CD4-positive, alpha-beta T cell treated with Interleukin-10 for 1 hour (primary cell): ENCODE results near the gene OR8B4.
"Not testable (repeated sequence)": the region's sequence is repeated elsewhere in the genome, so short reads cannot be mapped to it uniquely, and the experiment has no call there.

ENCODE experiments used
- DNase-seq: peaks from one replicate; pipeline ENCODE4 v3.0.0-alpha.2; 2020

OR8B4 gene

GRCh38 chr11:124403186-124403585 is 21.5 kb downstream of the OR8B4 start:
- not testable (repeated sequence) for DNase-seq

GRCh38 chr11:124402326-124402922 is 22.2 kb downstream of the OR8B4 start:
- DNase-seq: peak; percentile 42

- no peak for DNase-seq
Observed at GRCh38 chr11:124398924-124399323, 25.7 kb downstream of the OR8B4 start, which contains the start of gene OR8B3. TSS of gene OR8B3 (minus strand) at chr11:124399024. CDS start at chr11:124397351, 1,673 bp downstream.

GRCh38 chr11:124396847-124397246 is 27.8 kb downstream of the OR8B4 start:
- DNase-seq: not testable (repeated sequence)

- no peak for DNase-seq
Observed at GRCh38 chr11:124394408-124394807, 30.3 kb downstream of the OR8B4 start.

- no peak for DNase-seq
Observed at GRCh38 chr11:124384399-124384798, 40.3 kb downstream of the OR8B4 start, which contains the start of gene OR8B2. TSS of gene OR8B2 (minus strand) at chr11:124384499. CDS start at chr11:124383343, 1,156 bp downstream.

GRCh38 chr11:124382857-124383256 is 41.8 kb downstream of the OR8B4 start:
- not testable (repeated sequence) for DNase-seq

GRCh38 chr11:124380585-124380984 is 44.1 kb downstream of the OR8B4 start:
- DNase-seq: no peak

- DNase-seq: no peak
Observed at GRCh38 chr11:124376280-124376679, 48.4 kb downstream of the OR8B4 start.
